LNCaP clone FGC (cell line): ENCODE results near the gene TSGA10IP.
A peak's percentile ranks its signal among the peaks of the same experiment; 100 is the strongest.

ENCODE experiments used
- DNase-seq: peaks from one replicate; pipeline ENCODE4 v3.0.0-alpha.2; 2011; ENCODE audit warnings: low read depth
- H3K4me3 ChIP-seq: 2 replicates; pipeline ENCODE4 v1.5.1; 2011; ENCODE audit warnings: mild to moderate bottlenecking, low read depth, low read length, control low read depth
- CTCF ChIP-seq: IDR thresholded peaks from 2 replicates; pipeline ENCODE4 v1.5.1; 2012; ENCODE audit warnings: mild to moderate bottlenecking; ENCODE audit not compliant: control insufficient read depth, insufficient read depth; ENCODE audit errors: extremely low read depth

TSGA10IP gene

DNA sequence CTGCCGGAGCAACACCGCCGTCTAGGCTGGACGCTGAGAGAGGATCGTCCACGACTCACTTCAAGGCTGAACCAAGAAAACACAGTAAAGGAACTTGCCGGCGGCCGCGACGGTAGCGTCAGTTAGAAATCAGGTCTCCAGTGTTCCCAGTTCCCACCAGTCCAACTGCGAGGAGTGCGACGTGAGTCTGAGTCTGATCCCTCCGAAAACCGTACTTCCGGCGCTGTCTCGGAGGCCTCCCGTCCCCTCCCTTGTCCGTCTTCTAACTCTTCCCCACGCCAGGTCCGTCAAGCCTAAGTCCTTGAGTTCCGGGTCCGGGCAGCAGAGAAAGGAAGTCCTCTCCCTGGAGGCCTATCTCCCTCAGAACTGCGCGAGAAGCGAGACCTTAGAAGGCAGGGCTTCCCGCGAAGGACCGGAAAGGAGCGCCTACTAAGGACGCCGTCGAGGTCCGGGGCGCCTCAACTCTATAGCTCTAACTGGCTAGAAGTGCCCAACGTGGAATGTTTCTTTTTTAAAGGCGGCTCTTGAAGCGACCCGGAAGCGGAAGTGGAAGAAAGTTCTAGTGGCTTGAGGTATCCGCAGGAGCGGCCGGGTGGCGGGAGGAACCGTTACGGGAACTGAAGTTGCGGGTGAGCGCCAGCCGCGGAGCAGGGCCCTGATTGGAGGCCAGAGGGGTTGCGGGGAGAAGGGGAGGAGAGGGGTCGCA, 56.8 kb downstream of the TSGA10IP start, which contains the start of the genes BANF1 and EIF1AD:
Gene BANF1, plus strand, starts transcription at position 562 of the 706 bp plus-strand sequence. CDS start 748 bp downstream, outside the sequence.
Gene EIF1AD, minus strand, starts transcription at position 216 of the 706 bp plus-strand sequence. CDS start 1,768 bp downstream, outside the sequence.
- DNase-seq, result peak; percentile 96
- no peak for TF ChIP-seq CTCF
- H3K4me3 ChIP-seq, result peak within 1 kb of the TSS; percentile 99

DNA sequence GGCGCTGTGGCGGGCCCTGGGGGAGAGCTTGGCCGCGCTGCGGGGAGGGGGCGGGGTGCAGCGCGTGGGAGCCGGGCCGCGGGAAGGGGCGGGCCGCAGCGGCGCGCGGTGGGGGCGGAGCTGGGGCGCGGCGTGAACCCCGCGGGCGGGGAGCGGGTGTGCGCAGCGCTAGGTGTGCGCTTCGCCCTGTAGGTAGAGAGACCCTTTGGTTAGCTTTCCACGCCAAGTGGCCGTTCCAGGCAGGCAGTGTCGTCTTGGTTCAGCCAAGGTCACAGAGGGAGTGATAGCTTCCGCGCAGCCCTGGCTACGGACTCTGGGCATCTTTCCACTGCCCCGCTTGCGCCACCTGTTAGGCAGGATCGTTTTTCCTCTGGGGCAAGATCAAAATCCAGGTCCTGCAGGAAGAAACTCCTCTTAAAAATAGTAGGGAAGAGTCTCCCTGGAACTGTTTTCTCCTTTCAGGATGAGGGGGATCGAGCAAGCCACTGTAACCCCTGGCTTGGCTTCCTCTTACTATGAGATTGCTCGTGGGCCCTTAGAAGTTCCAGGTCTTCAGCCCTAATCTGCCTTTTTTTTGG, 57.5 kb downstream of the TSGA10IP start:
- peak; percentile 53 for TF ChIP-seq CTCF
- H3K4me3 ChIP-seq, result peak overlapping the region; percentile 99
- DNase-seq, result peak; percentile 74

DNA sequence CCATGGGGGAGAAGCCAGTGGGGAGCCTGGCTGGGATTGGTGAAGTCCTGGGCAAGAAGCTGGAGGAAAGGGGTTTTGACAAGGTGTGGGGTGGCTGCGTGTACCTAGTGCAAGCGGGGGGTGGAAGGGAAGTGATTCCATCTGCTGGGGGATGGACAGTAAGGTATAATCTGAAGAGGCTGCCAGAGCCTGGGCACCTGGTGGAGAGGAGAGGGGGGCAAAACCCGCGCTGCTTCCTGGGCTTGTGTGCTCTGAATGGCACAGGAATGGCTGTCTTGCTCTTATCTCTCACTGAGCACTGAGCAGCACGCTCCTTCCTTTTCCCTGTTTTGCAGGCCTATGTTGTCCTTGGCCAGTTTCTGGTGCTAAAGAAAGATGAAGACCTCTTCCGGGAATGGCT, 58.0 kb downstream of the TSGA10IP start:
- no peak for TF ChIP-seq CTCF
- peak overlapping the region; percentile 99 for H3K4me3 ChIP-seq
- DNase-seq, result no peak

GRCh38 chr11:66004186-66004585, 58.9 kb downstream of the TSGA10IP start:
- DNase-seq, result no peak
- H3K4me3 ChIP-seq, result no peak overlapping the region
- TF ChIP-seq CTCF, result no peak

DNA sequence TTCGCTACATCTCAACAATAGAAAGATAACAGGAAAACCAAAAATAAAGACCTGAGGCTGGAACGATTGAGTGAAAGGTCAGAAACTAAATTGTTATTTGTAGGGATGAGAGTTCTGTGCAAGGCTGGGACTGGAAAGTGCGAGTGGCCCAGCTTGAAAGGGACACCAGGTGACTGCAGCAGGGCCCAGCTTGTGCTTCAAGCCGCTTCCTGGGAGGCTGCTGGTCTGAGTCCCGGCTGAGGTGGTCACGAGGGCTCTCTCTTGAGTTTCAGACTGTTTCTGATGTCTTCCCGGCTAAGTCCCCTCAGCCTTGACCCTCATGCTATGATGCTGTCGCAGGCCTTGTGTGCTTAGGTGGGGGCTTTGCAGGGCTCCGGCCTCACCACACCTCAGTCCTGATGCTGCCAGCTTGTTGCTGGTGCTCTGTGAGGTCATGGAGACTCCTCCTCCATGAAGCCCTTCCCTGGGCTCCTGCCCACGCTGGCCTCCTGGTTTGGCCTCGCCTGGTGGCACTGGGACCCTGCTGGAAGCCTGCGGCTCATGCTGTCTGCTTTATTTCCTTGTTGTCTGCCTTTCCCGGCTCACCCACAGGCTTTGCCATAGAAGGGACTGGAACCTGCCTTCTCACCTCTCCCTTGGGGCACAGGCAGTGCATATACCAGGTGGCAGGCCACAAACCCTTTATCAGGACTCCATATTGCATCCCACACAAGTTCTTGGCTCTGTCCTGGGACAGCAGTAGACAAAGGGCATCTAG, 61.0 kb downstream of the TSGA10IP start:
- DNase-seq, result no peak
- no peak overlapping the region for H3K4me3 ChIP-seq
- no peak for TF ChIP-seq CTCF

DNA sequence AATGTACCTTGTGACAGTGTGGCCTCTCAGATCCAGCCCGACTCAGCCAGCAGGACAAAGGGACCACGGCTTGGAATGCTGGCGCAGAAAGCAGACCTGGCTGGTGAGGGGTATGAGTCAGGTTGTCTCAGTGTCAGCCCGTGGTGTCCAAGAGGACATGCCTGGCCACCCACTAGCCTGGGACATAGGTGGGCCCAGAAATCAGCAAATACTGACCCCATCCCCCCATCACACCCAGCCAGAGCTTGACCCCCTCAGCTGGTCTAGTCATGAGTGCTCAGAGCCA, 61.6 kb downstream of the TSGA10IP start:
- no peak overlapping the region for H3K4me3 ChIP-seq
- no peak for DNase-seq
- TF ChIP-seq CTCF, result no peak
